GM12878 (cell line): ENCODE results near the gene LRP5. TPM values are rescaled to one million over a fixed set of nuclear protein-coding genes. Genes with fewer than 3 reads are reported as not detected.
A peak's percentile ranks its signal among the peaks of the same experiment; 100 is the strongest.

Experiments
- ATAC-seq: fragments of 200-7000 bp; cut with Tn5 transposase; 3 replicates; pipeline ENCODE4 v1.9.1; 2020; ENCODE audit warnings: mild to moderate bottlenecking, moderate library complexity
- BruUV-seq: library from RNA; stranded (reverse); fragments of 400-500 nt; replicated peaks from 2 replicates; lab custom pipeline; 2021; lab: Mats Ljungman, UMichigan
- CTCF ChIA-PET: fragments of 300-600 bp; sonication (Branson Sonifier 250); formaldehyde crosslinking; extraction: SDS; loops from one replicate; lab custom pipeline; 2021; ENCODE audit warnings: inconsistent platforms; lab: Yijun Ruan, JAX
- POLR2A ChIA-PET: fragments of 350-600 bp; formaldehyde crosslinking; extraction: SDS; loops from one replicate; lab custom pipeline; 2021; ENCODE audit warnings: inconsistent platforms; lab: Charles Lee
- RAD21 ChIA-PET: fragments of 300-600 bp; sonication (Branson Sonifier 250); formaldehyde crosslinking; loops from one replicate; lab custom pipeline; 2023; ENCODE audit warnings: antibody characterized with exemption; ENCODE audit not compliant: unreplicated experiment; lab: Charles Lee
- SMC1A ChIA-PET: fragments of 300-600 bp; sonication (Branson Sonifier 250); formaldehyde crosslinking; loops from one replicate; lab custom pipeline; 2023; ENCODE audit not compliant: unreplicated experiment, uncharacterized antibody; lab: Charles Lee
- DNase-seq: peaks from one replicate; pipeline ENCODE4 v3.0.0-alpha.2; 2011; ENCODE audit warnings: low read depth, low spot score
- FAIRE-seq: peaks from 3 replicates; lab custom pipeline; 2011; peaks lifted over from hg19 to GRCh38; lab: Jason Lieb, UNC
- H2AFZ ChIP-seq: 2 replicates; pipeline ENCODE4 v1.6.0; 2011; ENCODE audit warnings: low read depth, low read length, control low read depth; ENCODE audit not compliant: control insufficient read depth
- H3K27ac ChIP-seq: 2 replicates; pipeline ENCODE4 v1.5.1; 2011; ENCODE audit warnings: control low read depth; ENCODE audit not compliant: control insufficient read depth, insufficient read depth
- H3K27me3 ChIP-seq, 2 experiments: replicated peaks in 1 of 2; 2 replicates each; pipeline versions ENCODE4 v1.6.0 to v1.6.1; 2011; ENCODE audit warnings: low read length in 1 of 2; ENCODE audit not compliant: control insufficient read depth in 2 of 2, insufficient read depth in 2 of 2
- H3K36me3 ChIP-seq, 2 experiments: 2 replicates each; pipeline ENCODE4 v1.5.1; 2011; ENCODE audit warnings: low read length in 1 of 2; ENCODE audit not compliant: control insufficient read depth in 2 of 2, insufficient read depth in 2 of 2
- H3K4me1 ChIP-seq: 2 replicates; pipeline ENCODE4 v1.6.1; 2011; ENCODE audit warnings: mild to moderate bottlenecking, low read length, moderate library complexity, mixed read lengths; ENCODE audit not compliant: control insufficient read depth, insufficient read depth
- H3K4me2 ChIP-seq: 2 replicates; pipeline ENCODE4 v1.6.0; 2011; ENCODE audit warnings: control low read depth; ENCODE audit not compliant: control insufficient read depth, insufficient read depth
- H3K4me3 ChIP-seq: fragments of 200-600 bp; sonication (generic); 2 replicates; pipeline ENCODE4 v1.5.1; 2016
- H3K79me2 ChIP-seq: 2 replicates; pipeline ENCODE4 v1.6.0; 2011; ENCODE audit warnings: low read length; ENCODE audit not compliant: control insufficient read depth, insufficient read depth
- H3K9ac ChIP-seq: 2 replicates; pipeline ENCODE4 v1.8.0; 2011; ENCODE audit warnings: low read length, control low read depth, mixed read lengths; ENCODE audit not compliant: control insufficient read depth, insufficient read depth
- H3K9me3 ChIP-seq: replicated peaks from 3 replicates; pipeline ENCODE4 v1.5.1; 2011; ENCODE audit warnings: mild to moderate bottlenecking, low read length; ENCODE audit not compliant: control insufficient read depth, insufficient read depth
- H4K20me1 ChIP-seq: 2 replicates; pipeline ENCODE4 v1.6.0; 2011; ENCODE audit not compliant: control insufficient read depth, insufficient read depth
- ATF7 ChIP-seq: fragments of 450-650 bp; IDR thresholded peaks from 2 replicates; pipeline ENCODE4 v1.6.1; 2016; ENCODE audit warnings: low read depth, mild to moderate bottlenecking
- BACH1 ChIP-seq: fragments of 450-650 bp; IDR thresholded peaks from 2 replicates; pipeline ENCODE4 v1.6.1; 2017; ENCODE audit warnings: mild to moderate bottlenecking, borderline replicate concordance
- CBX3 ChIP-seq: fragments of 200-600 bp; sonication (generic); IDR thresholded peaks from 2 replicates; pipeline ENCODE4 v1.6.1; 2016; ENCODE audit warnings: low read depth, borderline replicate concordance
- CUX1 ChIP-seq: IDR thresholded peaks from 2 replicates; pipeline ENCODE4 v1.6.1; 2012; ENCODE audit warnings: improper control_type of control experiment, low read depth, low read length; ENCODE audit not compliant: insufficient replicate concordance
- GATAD2B ChIP-seq: fragments of 450-650 bp; conservative IDR thresholded peaks from 2 replicates; pipeline ENCODE4 v1.6.1; 2017; ENCODE audit warnings: low read depth, mild to moderate bottlenecking, moderate library complexity
- HDAC2 ChIP-seq: fragments of 200-600 bp; sonication (generic); IDR thresholded peaks from 2 replicates; pipeline ENCODE4 v1.6.1; 2017
- IKZF1 ChIP-seq: fragments of 450-650 bp; conservative IDR thresholded peaks from 2 replicates; pipeline ENCODE4 v1.6.1; 2017; ENCODE audit warnings: antibody characterized with exemption, mild to moderate bottlenecking
- LARP7 ChIP-seq: fragments of 450-650 bp; IDR thresholded peaks from 2 replicates; pipeline ENCODE4 v1.6.1; 2017; ENCODE audit warnings: mild to moderate bottlenecking
- NR2C1 ChIP-seq: fragments of 450-650 bp; IDR thresholded peaks from 2 replicates; pipeline ENCODE4 v1.6.1; 2017; ENCODE audit warnings: antibody characterized with exemption, mild to moderate bottlenecking, moderate library complexity
- POU2F2 ChIP-seq: IDR thresholded peaks from 3 replicates; pipeline ENCODE4 v1.6.1; 2011; ENCODE audit warnings: low read depth, mild to moderate bottlenecking, low read length, borderline replicate concordance
- SIX5 ChIP-seq: IDR thresholded peaks from 2 replicates; pipeline ENCODE4 v1.6.1; 2011; ENCODE audit warnings: mild to moderate bottlenecking, low read depth, low read length, moderate library complexity; ENCODE audit not compliant: severe bottlenecking
- SPI1 ChIP-seq: IDR thresholded peaks from 2 replicates; pipeline ENCODE4 v1.6.1; 2011; ENCODE audit warnings: low read depth, mild to moderate bottlenecking, low read length, moderate library complexity, borderline replicate concordance; ENCODE audit not compliant: insufficient read depth
- TARDBP ChIP-seq: IDR thresholded peaks from 2 replicates; pipeline ENCODE4 v1.6.1; 2016; ENCODE audit warnings: borderline replicate concordance
- TCF12 ChIP-seq: IDR thresholded peaks from 2 replicates; pipeline ENCODE4 v1.6.1; 2011; ENCODE audit warnings: low read depth, mild to moderate bottlenecking, low read length
- WGBS: methylation state at CpG from one replicate; pipeline ENCODE4 v1.1.6; 2016; ENCODE audit warnings: low lambda C conversion rate; ENCODE audit not compliant: insufficient replicate concordance, insufficient coverage; ENCODE audit errors: missing lambda C conversion rate; 5-methylcytosine and 5-hydroxymethylcytosine counted together
- in situ Hi-C: fragments of 300-500 bp; cut with MboI; formaldehyde crosslinking; loops from 9 replicates; pipeline ENCODE4 v1.14.3; 2018; ENCODE audit warnings: mixed read lengths
- intact Hi-C: fragments of 100-400 bp; cut with micrococcal nuclease; formaldehyde crosslinking; loops from one replicate; pipeline ENCODE4 v1.14.2; 2022; ENCODE audit not compliant: unreplicated experiment
- polyA plus RNA-seq, 11 experiments: library from polyadenylated mRNA; depleted of rRNA in 4 of 11; unstranded in 6 of 11; stranded (reverse) in 5 of 11; fragments of >200 nt; fragmentation: Nextera tagmentation in 4 of 11; fragmentation: Illumina TruSeq in 1 of 11; extraction: Ambion mirVana in 4 of 11; extraction: Trizol in 1 of 11; gene quantifications; 1 replicate in 1 of 11; 2 replicates in 10 of 11; pipeline versions ENCODE4 v1.2.1 to v1.2.3, GENCODE V29; 2011 to 2016; ENCODE audit warnings: inconsistent platforms in 2 of 11, missing spikeins in 2 of 11, low read depth in 1 of 11
- total RNA-seq, 4 experiments: library from RNA; depleted of rRNA in 3 of 4; stranded (reverse); fragments of >200 nt in 3 of 4; fragmentation: Illumina TruSeq in 1 of 4; extraction: Trizol in 1 of 4; gene quantifications; 2 replicates each; pipeline versions ENCODE4 v1.2.1 to v1.2.3, GENCODE V29; 2013 to 2021
- TF ChIP-seq, protein P1 (sequence below): fragments of 450-650 bp; IDR thresholded peaks from 2 replicates; pipeline ENCODE4 v1.6.1; 2017; ENCODE audit warnings: mild to moderate bottlenecking, moderate library complexity

LRP5 gene
- total and polyA plus RNA-seq, 10 of the 15 experiments (the other 5 are each of a cell fraction or from before 2014, with no cell fraction given) = 0.37 to 34.0 (median 6.6) TPM

DNA sequence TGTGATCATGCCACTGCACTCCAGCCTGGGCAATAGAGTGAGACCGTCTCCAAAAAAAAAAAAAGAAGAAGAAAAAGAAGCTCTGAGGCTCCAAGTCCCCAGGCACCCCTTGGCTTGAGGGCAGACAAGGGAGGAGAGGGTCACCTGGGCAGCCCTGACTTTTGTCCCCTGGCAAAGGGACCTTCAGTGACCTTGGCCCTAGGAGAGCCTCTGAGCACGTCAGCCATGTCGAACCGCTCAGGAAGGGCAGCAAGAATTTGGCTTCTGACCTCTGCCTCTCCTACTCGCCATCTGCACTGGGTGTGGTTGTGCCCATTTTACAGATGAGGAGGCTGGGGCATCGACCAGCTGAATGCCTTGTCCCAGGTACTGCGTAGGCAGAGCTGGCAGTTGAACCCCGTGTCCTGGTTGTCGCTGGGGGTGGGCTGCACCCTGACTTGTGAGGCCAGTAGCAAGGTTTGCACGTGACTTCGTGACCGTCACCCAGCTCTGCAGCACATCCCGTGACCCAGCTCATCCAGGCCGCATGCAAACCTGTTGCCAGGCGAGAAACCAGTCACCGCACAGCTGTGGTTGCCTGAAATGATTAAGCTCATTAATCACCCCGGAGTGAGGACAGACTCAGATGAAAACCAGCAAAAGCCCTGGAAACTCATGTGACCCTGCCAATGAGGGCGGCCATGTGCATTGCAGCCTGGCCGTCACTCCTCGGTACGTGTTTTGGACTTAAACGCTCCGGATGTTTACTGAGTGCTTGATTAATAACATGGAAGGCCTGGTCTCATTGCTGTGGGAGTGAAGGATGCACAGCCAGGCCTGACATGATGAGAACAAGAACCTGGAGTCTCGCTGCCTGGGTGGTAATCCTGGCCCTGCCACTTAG is 100.4 kb downstream of the LRP5 start:
- 10% methylated on average over 23 of the region's 24 CpGs for WGBS
- in situ Hi-C loops = no loop called here
- ChIA-PET SMC1A (interaction anchor here (1.0 kb wide), 1 partner anchor 42 kb away, joined by 3 read pairs; no protein-coding TSS in a partner anchor), POLR2A (no interaction called here), CTCF (no interaction called here), RAD21 (interaction anchor here (1.1 to 1.7 kb wide), 3 partner anchors 29 to 115 kb away, joined by 3 to 4 read pairs (median 4); no protein-coding TSS in a partner anchor)
- peak overlapping the region; percentile 53 for H3K4me2 ChIP-seq
- peaks cover 27% of the 10 kb centered on the region for H3K4me1 ChIP-seq
- no peaks in the 10 kb centered on the region for H4K20me1 ChIP-seq
- intact Hi-C loops = no loop called here
- no peaks in the 10 kb centered on the region for H3K27me3 ChIP-seq
- peak; percentile 79 for FAIRE-seq
- H2AFZ ChIP-seq = peak overlapping the region; percentile 21
- H3K4me3 ChIP-seq = no peak overlapping the region
- no TSS peak for BruUV-seq
- no peak overlapping the region for H3K9ac ChIP-seq
- H3K79me2 ChIP-seq = no peaks in the 10 kb centered on the region
- peak; percentile 85 for DNase-seq
- ATAC-seq = peak; percentile 93
- peaks cover 9 to 30% of the 10 kb centered on the region in 2 experiments; a peak in 3 of 4 replicates for H3K36me3 ChIP-seq
- H3K27ac ChIP-seq = peak overlapping the region; percentile 45
- H3K9me3 ChIP-seq = no peaks in the 10 kb centered on the region
- no peak for TF ChIP-seq NR2C1
- peak; percentile 74 for TF ChIP-seq IKZF1
- TF ChIP-seq LARP7 = no peak; the same call in 1 of the 2 replicates
- peak; percentile 76 for TF ChIP-seq ATF7
- TF ChIP-seq GATAD2B = peak; percentile 52
- TF ChIP-seq CUX1 = no peak
- TF ChIP-seq SPI1 = no peak
- TF ChIP-seq TCF12 = peak; percentile 88
- TF ChIP-seq, protein P1, sequence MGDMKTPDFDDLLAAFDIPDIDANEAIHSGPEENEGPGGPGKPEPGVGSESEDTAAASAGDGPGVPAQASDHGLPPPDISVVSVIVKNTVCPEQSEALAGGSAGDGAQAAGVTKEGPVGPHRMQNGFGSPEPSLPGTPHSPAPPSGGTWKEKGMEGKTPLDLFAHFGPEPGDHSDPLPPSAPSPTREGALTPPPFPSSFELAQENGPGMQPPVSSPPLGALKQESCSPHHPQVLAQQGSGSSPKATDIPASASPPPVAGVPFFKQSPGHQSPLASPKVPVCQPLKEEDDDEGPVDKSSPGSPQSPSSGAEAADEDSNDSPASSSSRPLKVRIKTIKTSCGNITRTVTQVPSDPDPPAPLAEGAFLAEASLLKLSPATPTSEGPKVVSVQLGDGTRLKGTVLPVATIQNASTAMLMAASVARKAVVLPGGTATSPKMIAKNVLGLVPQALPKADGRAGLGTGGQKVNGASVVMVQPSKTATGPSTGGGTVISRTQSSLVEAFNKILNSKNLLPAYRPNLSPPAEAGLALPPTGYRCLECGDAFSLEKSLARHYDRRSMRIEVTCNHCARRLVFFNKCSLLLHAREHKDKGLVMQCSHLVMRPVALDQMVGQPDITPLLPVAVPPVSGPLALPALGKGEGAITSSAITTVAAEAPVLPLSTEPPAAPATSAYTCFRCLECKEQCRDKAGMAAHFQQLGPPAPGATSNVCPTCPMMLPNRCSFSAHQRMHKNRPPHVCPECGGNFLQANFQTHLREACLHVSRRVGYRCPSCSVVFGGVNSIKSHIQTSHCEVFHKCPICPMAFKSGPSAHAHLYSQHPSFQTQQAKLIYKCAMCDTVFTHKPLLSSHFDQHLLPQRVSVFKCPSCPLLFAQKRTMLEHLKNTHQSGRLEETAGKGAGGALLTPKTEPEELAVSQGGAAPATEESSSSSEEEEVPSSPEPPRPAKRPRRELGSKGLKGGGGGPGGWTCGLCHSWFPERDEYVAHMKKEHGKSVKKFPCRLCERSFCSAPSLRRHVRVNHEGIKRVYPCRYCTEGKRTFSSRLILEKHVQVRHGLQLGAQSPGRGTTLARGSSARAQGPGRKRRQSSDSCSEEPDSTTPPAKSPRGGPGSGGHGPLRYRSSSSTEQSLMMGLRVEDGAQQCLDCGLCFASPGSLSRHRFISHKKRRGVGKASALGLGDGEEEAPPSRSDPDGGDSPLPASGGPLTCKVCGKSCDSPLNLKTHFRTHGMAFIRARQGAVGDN = peak; percentile 94
- TF ChIP-seq POU2F2 = peak; percentile 96
- TF ChIP-seq SIX5 = no peak
- no peak for TF ChIP-seq TARDBP
- TF ChIP-seq BACH1 = peak; percentile 63; the same call in 1 of the 2 replicates
- 0 out of 2 replicates have a peak, but pooled peaks have one; percentile 78 for TF ChIP-seq HDAC2
- TF ChIP-seq CBX3 = no peak
